Mucosa of stomach (tissue), 1 donor: ENCODE results near the gene LYST.

Experiments
- H3K27me3 ChIP-seq: one replicate; pipeline ENCODE4 v1.7.0; 2013; ENCODE audit warnings: mild to moderate bottlenecking, low read length; ENCODE audit not compliant: control insufficient read depth, insufficient read depth
- H3K36me3 ChIP-seq: one replicate; pipeline ENCODE4 v1.7.0; 2013; ENCODE audit warnings: low read length; ENCODE audit not compliant: control insufficient read depth, insufficient read depth
- H3K4me1 ChIP-seq: one replicate; pipeline ENCODE4 v1.7.0; 2013; ENCODE audit warnings: mild to moderate bottlenecking, low read length; ENCODE audit not compliant: control insufficient read depth, insufficient read depth
- H3K4me3 ChIP-seq: one replicate; pipeline ENCODE4 v1.7.0; 2013; ENCODE audit warnings: low read length
- H3K9ac ChIP-seq: one replicate; pipeline ENCODE4 v1.7.0; 2013; ENCODE audit warnings: mild to moderate bottlenecking, low read length, moderate library complexity
- H3K9me3 ChIP-seq: one replicate; pipeline ENCODE4 v1.7.0; 2013; ENCODE audit warnings: mild to moderate bottlenecking, low read length, moderate library complexity; ENCODE audit not compliant: control insufficient read depth
- donor health status: Pancreatic carcinoma.

The LYST gene

DNA sequence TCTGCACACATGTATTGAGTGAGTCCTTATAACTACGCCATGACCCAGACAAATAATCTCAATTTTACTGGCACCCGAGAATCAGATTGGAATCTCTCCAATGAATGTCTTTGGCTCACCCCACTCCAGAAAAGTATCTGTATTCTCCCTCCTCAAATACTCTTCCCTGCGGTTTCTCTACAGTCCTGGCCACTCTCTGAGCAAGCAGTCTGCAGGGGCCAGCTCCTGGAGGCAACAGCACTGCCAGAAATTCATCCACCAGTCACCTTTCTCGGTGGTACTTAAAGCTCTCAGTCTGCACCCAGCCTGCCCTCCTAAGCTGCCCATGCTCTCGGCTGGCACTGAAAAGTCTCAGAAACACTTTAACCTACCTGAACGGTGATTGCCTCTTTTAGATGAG lies 16.1 kb upstream of the LYST start:
- H3K9me3 ChIP-seq = no peaks in the 10 kb centered on the region
- no peak overlapping the region for H3K4me3 ChIP-seq
- H3K4me1 ChIP-seq = peaks cover 40% of the 10 kb centered on the region
- H3K36me3 ChIP-seq = no peaks in the 10 kb centered on the region
- peak overlapping the region; percentile 22 for H3K9ac ChIP-seq
- no peaks in the 10 kb centered on the region for H3K27me3 ChIP-seq

DNA sequence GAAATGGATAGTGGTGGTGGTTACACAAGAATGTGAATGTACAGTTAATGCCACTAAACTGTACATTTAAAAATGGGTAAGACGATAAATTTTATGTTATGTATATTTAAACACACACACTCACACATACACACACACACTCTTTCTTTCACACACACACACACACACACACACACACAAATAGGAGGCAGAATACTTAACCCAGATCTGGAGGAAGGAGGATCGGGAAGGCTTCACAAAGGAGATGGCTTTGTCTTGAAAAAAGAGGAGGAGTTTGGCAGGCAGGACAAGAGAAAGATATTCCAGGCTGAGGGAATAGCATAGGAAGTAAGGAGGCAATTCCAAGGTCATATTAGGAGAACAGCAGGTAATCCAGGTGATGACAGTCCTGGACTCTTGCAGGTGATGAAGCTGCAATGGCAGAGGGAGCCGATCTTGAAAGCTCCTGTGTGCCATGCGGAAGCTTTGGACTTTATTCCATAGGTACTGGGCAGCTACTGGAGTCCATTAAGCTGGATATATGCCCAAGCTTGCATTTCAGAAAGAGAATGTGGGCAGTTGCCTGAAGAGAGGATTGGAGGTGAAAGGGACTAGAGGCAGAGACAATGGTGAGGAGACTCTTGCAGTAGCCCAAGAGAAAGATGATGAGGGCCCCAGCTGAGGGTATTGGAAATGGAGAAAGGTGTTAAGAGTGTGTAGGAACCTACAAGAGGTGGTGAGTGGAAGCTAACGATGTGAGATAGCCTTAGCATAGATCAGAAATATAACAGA lies 15.4 kb upstream of the LYST start:
- Histone ChIP-seq H3K4me1 (peaks cover 40% of the 10 kb centered on the region), H3K36me3 (no peaks in the 10 kb centered on the region), H3K27me3 (no peaks in the 10 kb centered on the region), H3K9ac (no peak overlapping the region), H3K9me3 (no peaks in the 10 kb centered on the region), H3K4me3 (no peak overlapping the region)

DNA sequence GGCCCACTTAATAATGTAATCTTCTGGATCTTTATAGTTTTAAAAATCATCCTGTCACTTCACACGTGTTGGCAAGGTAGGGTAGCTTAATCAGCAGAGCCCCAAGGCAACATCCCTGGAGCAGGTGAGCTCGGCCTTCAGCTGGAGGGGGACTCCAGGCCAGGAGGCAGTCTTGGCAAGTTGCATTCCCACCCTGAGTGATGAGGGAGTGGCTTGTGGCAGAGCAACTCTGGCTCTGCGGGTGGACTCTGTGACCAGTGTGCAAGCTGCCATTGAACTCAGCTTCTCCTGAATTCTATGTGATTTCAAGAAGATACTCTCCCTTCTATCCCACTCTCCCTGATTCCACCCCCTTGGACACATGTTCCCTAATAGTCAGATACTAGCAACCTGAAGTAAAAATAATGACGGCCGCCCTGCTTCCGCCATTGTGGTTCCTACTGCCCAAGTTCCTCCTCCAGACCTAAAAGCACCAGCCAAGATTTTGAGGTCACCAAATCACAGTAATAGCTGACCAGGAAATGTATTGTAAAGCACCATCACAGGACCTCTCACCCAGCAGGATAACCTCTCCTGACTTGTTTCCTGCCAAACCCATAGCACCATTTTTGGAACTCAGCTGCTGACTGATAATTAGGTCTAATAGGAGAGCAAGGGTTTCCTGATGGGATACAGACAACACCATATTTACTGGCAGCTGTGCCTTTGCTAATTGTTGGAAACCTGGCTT lies 11.5 kb upstream of the LYST start:
- H3K4me3 ChIP-seq = no peak overlapping the region
- H3K9me3 ChIP-seq = no peaks in the 10 kb centered on the region
- peaks cover 32% of the 10 kb centered on the region for H3K4me1 ChIP-seq
- H3K27me3 ChIP-seq = no peaks in the 10 kb centered on the region
- no peaks in the 10 kb centered on the region for H3K36me3 ChIP-seq
- no peak overlapping the region for H3K9ac ChIP-seq

DNA sequence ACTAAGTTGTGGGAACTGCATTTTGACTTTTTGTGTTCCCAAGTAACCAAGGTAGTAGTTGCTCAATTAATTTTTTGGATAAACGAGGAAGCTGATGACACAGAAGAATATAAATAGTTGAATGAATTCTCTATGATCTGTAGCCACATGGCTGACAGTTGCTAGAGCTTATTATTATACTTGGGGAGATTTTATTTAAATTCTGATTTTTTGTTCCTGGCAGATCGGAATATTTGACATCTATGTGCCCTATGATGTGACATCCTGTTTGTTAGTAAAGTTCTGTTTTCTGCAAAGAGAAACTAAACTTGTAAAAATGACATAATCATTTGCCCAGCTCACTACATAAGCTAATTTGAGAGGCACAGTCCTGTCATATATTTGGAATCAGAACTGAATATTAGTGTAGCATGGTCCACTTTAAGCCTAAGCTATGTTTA lies 9.7 kb upstream of the LYST start:
- no peaks in the 10 kb centered on the region for H3K9me3 ChIP-seq
- no peaks in the 10 kb centered on the region for H3K36me3 ChIP-seq
- peaks cover 20% of the 10 kb centered on the region for H3K4me1 ChIP-seq
- no peaks in the 10 kb centered on the region for H3K27me3 ChIP-seq
- H3K9ac ChIP-seq = no peak overlapping the region
- H3K4me3 ChIP-seq = no peak overlapping the region

DNA sequence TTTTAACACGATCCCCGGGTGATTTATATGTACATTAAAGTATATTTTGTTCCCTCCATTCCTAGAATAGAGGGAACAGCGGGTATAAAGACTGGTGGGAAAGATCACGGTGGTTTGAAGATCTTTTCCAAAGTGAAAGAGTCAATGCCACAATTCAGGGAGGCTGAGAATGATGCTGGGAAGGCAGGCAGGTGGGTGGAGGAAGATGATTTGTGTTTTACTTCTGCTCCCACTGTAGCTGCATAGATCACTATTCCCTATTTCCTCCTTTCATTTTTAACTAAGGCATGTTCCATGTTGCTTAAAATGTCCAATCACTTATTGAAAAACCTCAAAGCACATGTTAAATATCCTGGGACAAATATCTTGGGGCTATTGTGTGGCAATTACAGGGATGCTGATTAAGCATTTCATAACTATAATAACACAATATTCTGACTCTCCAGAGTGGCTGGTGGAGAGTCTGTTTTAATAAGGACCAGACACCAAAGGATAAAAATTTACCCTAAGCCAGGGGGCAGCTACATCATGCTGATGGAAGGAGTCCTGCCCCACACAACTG lies 8.4 kb upstream of the LYST start:
- Histone ChIP-seq H3K27me3 (no peaks in the 10 kb centered on the region), H3K9ac (no peak overlapping the region), H3K9me3 (no peaks in the 10 kb centered on the region), H3K4me1 (peaks cover 20% of the 10 kb centered on the region), H3K36me3 (no peaks in the 10 kb centered on the region), H3K4me3 (no peak overlapping the region)

DNA sequence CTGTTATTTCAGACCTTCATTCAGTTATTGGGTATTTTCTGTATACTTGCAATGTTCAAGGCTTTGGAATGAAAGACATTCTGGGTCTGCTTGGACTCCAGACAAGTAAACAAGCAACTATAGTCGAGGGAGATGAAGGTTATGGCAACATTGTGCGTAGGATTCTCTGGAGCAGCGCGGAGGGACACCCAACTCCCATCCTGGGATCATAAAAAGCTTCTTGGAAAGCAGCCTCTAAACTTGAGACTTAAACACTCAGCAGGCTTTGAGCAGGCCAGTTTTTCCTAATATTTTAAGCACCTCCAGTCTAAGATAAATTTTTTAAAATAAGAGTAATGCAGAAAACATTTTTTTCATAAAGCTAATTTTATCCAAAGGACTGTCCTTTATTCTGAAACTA lies 7.6 kb upstream of the LYST start:
- no peaks in the 10 kb centered on the region for H3K9me3 ChIP-seq
- H3K9ac ChIP-seq = no peak overlapping the region
- H3K36me3 ChIP-seq = no peaks in the 10 kb centered on the region
- H3K4me1 ChIP-seq = peaks cover 20% of the 10 kb centered on the region
- no peak overlapping the region for H3K4me3 ChIP-seq
- no peaks in the 10 kb centered on the region for H3K27me3 ChIP-seq

DNA sequence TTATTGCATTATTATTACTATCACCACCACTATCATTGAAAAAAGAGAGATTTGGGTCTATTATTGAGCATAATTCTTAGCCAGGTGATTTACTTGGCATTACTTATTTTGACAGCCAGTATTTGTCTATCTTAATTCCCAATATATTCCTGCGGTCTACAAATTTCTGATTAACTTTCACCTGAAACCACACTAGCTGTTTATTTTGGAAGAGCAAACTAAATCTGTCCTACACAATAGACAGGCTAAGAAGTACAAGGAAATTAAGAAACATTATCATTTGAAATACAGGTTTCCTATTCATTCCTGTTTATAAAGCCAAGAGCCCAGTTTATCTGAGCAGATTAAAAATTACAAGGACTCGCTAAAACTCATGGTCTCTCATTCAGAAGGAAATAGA lies 6.9 kb upstream of the LYST start:
- Histone ChIP-seq H3K36me3 (no peaks in the 10 kb centered on the region), H3K4me3 (no peak overlapping the region), H3K4me1 (peaks cover 17% of the 10 kb centered on the region), H3K9ac (no peak overlapping the region), H3K27me3 (no peaks in the 10 kb centered on the region), H3K9me3 (no peaks in the 10 kb centered on the region)

DNA sequence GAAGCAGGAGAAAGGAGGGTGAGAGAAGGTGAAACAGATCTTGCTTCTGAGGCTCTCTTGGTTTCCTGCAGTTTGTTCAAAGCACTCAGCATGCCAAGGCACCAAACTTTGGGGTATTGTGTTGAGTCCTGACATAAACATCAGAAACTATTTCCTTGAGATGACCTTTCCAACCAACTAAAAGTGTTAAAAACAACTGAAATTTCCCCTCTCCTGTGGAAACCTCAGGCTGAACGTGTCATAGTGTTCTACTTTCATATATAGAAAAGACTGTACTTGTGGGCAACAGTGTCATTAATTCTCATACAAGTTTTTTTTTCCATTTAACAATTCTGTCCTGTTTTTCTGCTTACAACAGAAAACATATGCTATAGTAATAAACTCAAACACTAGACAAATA lies 6.3 kb upstream of the LYST start:
- Histone ChIP-seq H3K36me3 (no peaks in the 10 kb centered on the region), H3K27me3 (no peaks in the 10 kb centered on the region), H3K9me3 (no peaks in the 10 kb centered on the region), H3K9ac (no peak overlapping the region), H3K4me3 (no peak overlapping the region), H3K4me1 (peaks cover 12% of the 10 kb centered on the region)

DNA sequence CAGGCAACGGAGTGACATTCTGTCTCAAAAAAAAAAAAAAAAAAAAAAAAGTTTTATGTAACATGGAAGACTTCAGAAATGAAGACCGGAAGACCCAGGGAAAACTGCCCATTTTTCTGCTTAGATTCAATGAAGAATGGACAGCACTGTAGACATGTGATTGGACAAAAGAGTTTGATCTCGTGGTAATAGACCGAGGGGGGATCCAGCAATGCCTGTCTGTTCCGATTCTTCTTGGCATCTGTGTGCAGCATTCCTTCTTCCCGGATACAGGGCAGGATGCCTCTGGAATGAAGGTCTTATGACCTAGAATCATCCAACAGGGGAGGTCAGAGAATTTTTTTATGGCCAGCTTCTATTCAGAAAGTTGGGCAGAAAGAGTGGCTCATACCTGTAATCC lies 5.6 kb upstream of the LYST start:
- Histone ChIP-seq H3K4me3 (no peak overlapping the region), H3K4me1 (peaks cover 17% of the 10 kb centered on the region), H3K27me3 (no peaks in the 10 kb centered on the region), H3K36me3 (no peaks in the 10 kb centered on the region), H3K9me3 (no peaks in the 10 kb centered on the region), H3K9ac (no peak overlapping the region)

DNA sequence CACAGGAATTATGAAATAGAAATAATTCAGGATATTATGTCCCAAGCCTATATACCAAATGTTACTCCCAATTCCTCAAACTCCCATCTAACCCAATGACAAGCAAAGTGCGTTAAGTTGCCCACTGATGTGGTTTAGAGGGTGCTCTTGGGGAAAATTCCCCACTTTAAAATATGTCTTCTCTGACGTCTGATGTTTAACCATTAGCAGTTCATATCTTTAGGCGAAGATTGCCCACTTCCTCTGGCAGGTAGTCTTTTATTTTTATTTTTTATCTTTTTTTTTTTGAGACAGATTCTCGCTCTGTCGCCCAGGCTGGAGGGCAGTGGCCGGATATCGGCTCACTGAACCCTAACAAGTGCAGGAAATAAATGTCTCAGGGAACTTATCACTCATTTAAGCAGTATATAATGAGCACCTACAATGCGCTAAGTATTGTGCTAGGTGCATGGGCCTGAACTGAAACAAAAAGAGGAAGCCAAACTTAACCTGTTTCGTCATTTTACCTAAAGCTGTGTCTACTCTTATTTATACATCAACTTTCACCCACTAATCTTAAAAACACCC lies 1.3 kb upstream of the LYST start:
- H3K4me1 ChIP-seq = peaks cover 20% of the 10 kb centered on the region
- no peaks in the 10 kb centered on the region for H3K9me3 ChIP-seq
- no peak overlapping the region for H3K4me3 ChIP-seq
- H3K27me3 ChIP-seq = no peaks in the 10 kb centered on the region
- H3K36me3 ChIP-seq = no peaks in the 10 kb centered on the region
- H3K9ac ChIP-seq = peak overlapping the region; percentile 86

DNA sequence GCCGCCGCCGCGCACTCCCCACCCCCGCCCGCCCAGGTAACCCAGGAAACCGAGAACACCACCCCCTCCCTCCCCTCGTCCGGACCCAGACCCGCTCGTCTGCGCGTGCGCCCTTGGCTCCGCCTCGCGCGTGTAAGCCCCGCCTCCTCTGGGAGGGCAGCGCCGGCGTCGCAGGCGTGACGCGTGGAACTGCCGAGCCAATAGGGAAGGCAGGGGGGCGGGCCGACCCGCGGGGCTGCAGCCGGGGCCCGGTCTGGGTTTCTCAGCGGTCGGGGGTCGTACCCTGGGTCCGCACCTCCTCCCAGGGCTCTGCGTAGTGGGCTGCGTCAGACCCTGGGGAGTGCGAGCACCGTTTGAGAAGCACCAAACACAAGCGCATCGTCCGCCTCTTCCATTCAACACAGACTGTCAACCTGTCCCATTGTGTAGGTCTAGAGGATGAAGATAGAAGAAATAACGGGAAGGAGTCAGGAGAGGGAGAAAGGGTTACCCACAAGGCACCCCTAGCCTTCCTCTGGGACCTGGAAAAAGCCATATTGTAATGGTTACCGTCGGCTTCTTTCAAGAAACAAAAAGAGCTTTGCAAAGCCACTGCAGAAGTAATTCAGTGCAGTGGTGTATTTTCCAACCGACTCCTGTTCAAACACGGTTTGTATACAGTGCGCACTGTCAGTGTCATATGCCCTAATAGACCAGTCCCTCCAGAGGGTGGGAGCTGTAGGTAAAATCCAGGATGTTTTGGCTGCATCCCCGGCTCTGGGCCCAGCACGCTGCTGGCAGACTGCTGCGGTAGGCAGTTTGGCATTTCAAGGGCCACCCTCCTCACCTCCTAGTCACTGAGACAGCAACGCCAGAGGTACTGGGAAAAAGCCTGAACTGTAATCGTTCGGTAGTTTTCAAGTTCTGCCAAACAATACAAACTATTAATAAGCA lies 473 bp upstream of the LYST start:
- H3K9ac ChIP-seq = peak overlapping the region; percentile 96
- peak overlapping the region; percentile 89 for H3K4me3 ChIP-seq
- no peaks in the 10 kb centered on the region for H3K9me3 ChIP-seq
- H3K36me3 ChIP-seq = no peaks in the 10 kb centered on the region
- no peaks in the 10 kb centered on the region for H3K27me3 ChIP-seq
- H3K4me1 ChIP-seq = peaks cover 20% of the 10 kb centered on the region
